HT1080 (cell line): ENCODE data around the gene LCNL1. TPM values are rescaled to one million over a fixed set of nuclear protein-coding genes. Genes with fewer than 3 reads are reported as not detected.

Experiments
- DNase-seq: peaks from one replicate; pipeline ENCODE4 v3.0.0-alpha.2; 2015; ENCODE audit warnings: low read depth
- polyA plus RNA-seq, 2 experiments: library from polyadenylated mRNA; depleted of rRNA; stranded (reverse); fragments of >200 nt; gene quantifications; 2 replicates each; pipeline ENCODE4 v1.2.3, GENCODE V29; 2015
- total RNA-seq: library from RNA; depleted of rRNA; stranded (reverse); fragments of >200 nt; shearing (Covaris generic); gene quantifications from 2 replicates; pipeline ENCODE4 v1.2.3, GENCODE V29; 2014; rRNA removed

Gene LCNL1
- total RNA-seq: not detected in 2 replicates
- not detected in 2 replicates for polyA plus RNA-seq (2015; cell fraction: cytosol; rRNA removed)
- 0.04 and 0.08 TPM in 2 replicates for polyA plus RNA-seq (2015; cell fraction: nucleus; rRNA removed)

DNA sequence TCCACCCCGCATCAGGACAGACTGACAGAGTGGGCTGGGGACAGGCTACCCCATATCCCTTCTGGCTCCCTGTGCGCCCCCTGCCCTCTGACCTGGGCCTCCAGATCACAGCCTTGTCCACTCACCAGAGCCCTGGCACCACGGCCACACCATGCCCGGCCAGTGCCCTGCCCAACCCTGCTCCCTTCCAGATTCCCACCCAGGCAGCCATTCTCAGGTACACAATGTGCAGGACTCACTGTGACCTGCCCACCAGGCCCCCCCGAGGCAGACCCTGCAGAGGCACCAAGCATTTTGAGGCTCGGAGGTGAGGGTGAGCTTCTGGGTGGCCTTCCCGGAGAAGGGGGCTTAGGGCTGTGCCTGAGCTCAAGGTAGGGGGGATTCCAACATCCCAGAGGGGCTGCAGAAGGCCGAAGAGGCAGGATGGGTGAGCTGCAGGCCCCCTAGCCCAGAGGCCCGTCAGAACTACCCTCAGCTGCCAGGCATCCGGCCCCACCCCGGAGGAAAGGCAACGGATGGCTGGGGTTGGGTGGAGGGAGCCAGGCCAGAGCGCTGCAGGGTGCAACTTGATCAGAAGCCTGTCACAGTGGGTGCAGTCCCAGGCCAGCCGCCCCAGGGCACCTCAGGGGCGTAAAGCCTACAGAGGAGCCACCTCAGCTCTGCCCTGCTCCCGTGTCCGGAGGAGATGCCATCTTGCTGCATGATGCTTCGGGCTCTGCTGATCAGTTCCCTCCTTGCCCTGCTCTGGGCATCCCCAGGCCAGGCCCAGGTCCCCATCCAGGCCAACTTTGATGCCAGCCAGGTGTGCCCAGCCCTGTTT lies at the start of gene LCNL1:
Gene LCNL1 (plus strand): TSS at position 762 of the 820 bp plus-strand sequence. CDS start 594 bp downstream, outside the sequence.
- DNase-seq: no peak

DNA sequence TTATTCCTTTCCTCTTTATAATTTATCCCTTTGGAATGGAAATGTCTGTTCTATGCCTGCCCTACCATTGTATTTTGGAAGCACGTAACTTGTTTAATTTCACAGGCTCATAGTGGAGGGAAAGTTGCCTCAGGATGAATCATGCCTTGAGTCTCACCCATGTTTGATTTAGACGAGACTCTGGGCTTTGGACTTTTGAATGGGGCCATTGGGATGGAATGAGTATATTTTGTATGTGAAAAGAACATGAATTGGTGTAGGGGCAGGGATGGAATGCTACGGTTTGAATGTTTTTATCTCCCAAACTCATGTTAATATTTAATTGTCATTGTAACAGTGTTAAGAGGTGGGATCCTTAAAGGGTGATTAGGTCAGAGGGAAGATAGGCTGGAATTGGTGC lies 48.5 kb upstream of the LCNL1 start:
- DNase-seq: no peak

DNA sequence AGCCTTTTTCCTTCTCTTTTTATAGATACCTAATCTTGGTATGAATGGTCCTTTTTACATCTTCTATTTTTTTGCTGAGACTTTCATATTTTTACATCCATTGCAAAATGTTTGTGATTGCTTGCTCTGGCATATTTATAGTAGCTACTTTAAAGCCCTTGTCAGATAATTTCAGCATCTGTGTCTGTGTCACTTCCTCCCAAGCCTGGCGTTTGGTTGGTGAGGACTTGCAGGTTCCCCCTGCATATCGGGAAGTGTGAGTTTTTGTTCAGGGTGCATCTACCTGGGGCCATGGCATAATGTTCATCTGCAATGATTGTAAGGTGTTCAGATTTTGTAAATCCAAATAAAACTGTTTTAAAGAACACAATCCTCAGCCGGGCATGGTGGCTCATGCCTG lies 47.1 kb upstream of the LCNL1 start:
- no peak for DNase-seq

DNA sequence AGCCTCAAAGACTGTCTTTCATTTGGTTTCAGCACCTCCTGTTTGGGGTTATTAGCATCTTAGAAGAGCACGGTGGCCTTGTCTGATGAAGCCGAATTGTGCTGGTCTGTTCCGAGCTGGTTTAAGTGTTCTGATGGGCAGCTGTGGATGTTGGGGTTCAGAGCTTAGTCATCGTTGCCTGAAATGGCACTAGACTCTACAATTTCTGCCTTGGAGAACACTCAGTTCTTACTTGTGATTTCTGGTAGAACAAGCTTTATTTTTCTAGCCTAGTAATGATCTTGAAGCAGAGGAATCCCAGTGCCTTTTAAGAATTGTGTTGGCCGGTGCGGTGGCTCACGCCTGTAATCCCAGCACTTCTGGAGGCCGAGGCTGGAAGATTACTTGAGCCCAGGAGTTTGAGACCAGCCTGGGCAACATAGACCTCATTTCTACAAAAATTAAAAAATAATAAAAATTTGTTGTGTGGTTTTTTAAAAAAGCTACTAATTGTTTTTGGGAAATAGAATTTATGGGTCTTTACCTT lies 46.1 kb upstream of the LCNL1 start:
- DNase-seq: no peak

DNA sequence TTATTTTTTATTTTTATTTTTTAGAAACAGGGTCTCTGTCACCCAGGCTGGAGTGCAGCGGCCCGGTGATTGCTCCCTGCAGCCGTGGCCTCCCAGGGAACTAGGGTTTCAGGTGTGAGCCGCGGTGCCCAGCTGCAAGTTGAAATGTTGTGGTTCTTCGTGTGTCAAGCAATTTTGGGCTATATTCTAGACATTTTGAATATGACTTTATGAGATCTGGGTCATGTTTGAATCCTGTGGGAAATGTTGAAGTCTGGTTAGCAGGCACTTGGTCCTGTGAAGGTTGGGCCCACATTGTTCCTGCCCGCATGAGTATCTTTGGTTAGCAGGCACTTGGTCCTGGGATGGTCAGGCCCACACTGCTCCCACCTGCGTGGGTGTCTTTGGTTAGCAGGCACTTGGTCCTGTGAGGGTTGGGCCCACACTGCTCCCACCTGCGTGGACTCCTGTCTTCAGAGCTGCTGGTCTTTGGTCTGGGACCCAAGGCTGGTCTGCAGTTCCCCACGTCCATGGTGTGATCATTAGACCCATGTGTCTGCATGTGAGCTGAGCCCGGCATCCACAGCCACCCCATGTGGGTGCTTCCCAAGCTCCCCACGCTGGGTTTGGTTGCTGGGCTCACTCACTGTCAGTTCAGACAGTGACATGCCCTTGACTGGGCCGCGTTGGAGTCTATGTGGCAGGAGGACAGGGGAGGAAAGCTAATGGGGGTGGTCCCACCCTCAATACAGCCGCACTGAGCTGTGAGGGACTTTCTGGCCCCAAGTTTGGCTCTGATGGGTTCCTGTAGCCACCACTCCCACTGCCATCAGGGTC lies 45.4 kb upstream of the LCNL1 start:
- no peak for DNase-seq

DNA sequence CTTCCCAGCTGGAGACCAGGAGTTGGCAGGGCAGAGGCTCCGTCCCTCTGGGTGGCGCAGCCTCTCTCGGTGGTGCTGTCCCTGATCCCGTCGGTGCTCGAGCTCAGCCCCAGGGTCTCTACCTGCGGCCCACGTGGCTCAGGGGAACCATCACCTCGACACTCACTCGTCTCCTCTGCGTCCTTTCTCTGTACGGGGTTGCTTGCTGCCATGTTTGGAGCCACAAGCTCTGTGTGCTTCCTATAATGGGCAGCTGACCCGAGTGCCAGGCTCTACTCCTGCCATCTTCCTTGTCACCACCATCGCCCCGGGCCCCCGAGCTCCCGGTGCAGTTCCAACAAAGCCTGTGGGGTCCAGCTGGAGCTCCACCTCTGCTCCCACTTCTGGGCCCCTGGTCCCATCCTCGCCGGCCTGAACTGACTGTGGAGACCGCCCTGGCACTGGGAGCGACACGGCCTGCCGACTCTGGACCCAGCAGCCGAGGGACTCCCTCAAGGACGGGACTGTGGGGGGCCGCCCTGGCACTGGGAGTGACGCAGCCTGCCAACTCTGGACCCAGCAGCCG lies 43.3 kb upstream of the LCNL1 start:
- DNase-seq: no peak

DNA sequence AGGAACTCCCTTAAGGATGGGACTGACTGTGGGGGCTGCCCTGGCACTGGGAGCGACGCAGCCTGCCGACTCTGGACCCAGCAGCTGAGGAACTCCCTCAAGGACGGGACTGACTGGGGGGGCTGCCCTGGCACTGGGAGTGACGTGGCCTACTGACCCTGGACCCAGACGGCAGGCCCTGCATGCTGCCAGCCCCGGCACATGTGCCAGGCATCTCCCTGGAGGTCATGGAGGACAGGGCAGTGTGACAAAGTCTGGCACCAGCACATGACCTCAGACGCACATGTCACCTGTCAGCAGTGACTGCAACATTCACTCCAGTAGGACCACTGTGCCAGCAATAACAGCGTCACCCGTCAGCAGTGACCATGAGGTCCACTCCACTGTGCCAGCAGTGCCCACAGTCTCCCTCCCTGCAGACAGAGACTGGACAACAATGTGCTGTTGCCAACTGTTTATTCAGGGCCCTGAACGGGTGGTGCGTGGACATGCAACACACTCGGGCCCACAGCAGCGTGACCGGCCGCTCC lies 42.7 kb upstream of the LCNL1 start:
- DNase-seq: no peak

DNA sequence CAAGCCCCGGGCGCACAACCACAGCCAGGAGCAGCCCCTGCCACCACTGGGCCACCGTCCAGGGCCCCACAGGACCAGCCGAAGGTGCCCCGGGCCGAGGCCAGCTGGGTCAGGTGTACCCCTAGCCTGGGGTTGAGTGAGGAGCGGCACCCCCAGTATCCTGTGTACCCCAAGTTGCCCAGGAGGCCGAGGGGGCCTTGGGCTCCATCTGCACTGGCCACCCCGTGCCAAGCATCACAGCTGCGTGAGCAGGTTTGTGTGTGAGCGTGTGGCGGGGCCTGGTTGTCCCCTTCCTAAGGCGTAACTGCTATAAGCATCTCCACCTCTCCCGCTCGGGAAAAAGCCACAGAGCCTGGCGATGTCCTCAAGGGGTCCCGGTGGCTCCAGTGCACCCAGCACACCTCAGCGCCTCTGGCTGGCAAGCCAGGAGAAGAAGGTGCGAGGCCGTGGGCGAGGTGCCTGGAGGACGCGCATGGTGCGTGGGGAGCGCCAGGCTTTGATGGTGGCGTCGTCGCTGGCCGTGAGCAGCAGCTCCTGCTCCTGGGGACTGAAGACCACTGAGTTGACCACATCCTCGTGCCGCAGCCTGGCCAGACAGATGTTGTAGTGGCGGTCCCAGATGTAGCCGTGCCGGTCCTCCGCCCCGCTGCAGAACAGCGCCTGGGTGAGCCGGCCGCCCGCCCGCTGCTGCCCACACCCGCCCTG lies 42.1 kb upstream of the LCNL1 start:
- no peak for DNase-seq

DNA sequence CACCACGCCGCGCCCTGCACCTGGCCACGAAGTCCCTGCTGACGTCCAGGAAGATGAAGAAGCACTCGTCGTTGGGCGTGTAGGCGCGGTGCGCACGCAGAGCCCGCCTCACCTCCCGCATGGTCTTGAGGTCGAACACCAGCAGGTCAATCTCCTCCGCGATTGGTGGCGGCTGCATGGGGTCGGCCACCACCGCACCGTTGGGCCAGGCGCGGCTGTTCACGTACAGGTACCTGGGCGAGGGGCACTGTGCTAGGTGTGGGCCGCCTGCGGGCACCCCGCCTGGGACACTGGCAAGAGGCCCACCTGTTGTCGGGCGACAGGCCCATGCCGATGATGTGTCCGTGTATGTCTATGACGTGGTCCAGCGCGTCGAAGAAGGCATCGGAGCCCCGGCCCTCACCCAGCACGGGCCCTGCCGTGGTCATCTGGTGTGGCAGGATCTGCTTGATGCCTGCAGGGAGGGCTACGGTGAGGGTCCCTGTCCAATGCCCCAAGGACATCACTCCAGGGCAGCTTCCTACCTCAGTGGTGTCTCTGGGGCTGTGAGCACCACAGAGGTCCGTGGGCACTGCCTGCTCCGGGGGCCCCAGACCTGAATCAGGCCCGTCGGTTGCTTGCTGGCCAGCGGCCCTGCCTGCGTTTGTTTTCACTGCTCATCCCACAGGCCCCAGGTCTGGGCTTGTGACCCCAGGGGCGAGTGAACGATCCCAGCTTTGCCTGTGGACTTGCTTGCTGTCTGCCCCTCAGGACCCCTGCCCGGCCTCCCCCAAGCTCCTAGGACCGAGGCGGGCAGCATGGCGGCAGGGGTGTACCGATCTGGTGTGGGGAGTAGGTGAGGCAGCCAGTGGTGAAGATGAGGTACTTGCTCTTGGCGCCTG lies 41.3 kb upstream of the LCNL1 start:
- no peak for DNase-seq

DNA sequence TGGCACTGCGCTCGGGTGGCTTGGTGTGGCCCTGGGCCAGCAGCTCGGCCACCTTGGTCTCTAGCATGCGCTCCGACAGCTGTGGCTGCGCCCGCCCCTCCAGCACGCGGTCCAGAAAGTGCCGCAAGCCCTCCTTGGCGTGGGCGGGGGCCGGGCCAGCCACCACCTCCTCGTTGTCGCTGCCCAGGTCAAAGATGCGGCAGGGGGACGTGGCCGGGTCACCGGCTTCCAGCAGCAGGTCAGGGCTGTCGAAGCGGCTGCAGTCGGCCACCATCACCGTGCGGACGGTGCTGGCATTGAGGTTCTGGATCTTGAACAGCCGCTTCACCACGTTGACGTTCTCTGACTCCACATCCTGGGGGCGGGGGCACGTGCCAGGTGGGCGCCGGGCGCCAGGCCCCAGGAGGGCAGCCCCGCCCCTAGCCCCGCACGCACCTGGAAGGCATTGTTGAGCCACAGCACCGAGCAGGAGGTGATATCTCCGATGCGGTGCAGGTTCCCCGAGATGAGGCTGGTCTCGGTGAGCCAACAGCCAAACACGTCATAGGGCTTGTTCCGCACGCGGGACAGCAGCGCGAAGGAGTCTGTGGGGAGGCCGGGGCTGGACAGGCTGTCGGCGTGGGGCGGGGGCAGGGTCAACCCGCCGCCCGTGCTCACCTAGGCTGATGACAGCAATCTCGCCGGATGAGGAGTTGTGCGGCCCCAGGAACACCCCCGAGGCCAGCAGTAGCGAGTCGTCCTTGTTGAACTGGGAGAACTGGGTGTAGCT lies 40.5 kb upstream of the LCNL1 start:
- DNase-seq: no peak

DNA sequence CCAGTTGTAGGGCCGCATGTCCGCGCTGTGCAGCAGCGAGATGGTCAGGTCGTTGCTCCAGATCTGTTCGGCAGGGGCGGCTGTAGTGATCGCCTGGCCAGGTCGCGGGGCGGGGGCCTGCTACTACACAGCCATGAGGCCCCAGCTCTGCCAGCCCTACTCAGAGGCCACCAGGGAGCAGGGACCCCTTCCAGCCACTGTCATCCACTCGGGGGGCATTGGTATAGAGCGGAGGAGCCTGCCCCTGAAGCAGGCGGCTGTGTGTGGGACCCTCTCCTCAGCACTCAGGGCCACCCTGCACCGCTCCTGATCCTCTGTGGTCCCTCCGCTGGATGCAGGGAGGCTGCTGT lies 39.9 kb upstream of the LCNL1 start:
- DNase-seq: no peak

DNA sequence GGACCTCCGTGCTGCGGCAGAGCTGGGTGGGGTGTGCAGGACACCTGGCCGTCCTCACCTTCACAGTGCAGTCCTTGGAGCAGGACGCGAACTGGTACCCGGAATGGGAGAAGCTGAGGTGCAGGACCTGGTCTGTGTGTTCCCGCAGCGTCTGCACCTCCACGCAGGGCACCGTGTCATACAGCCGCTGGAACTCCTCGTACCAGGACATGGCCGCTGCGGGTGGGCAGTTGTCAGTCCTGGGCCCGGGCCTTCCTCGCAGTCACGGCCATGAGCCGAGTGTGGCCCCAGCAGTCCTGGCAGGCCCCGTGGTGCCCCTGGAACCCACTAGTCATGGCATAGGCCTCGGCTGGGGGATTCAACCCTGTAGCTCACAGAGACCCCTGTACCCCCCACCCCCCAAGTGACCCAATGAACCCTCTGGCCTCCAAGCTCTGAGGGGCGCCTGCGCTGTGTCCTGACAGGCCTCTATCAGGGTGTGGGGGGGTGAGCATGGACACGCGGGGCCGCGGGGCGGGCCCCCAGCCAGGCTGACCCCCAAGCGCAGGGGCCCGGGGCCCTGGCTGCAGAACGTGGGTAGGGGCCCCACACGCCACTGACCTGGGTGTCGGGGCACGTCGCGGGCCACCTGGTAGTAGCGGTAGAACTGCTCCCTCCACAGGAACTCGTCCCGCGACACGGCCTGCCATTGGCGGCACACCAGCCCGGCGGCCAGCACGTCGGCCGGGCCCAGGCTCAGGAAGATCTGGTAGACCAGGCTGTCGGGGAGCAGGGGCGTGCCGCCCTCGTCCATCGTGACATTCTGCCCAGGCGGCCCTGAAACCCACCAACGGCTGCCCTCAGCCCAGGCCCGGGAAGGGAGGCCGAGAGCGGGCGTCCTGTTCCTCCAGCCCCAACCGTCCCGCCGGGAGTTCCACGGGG lies 39.2 kb upstream of the LCNL1 start:
- DNase-seq: no peak

DNA sequence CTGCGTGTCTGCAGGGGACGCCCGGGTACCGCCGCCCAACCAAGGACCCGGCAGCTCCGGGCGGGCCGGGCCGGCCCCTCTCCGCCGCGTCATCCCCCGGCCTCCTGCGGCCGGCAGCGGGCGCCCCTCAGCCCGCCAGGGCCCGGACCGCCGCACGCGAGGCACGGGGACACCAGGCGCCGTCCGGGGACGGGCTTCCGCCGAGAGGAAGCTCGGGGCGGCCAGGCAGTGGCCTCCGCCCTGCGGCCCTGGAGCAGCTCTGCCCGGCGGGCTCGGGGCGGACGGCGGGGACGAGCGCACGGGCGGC lies 38.6 kb upstream of the LCNL1 start:
- peak; percentile 32 for DNase-seq

DNA sequence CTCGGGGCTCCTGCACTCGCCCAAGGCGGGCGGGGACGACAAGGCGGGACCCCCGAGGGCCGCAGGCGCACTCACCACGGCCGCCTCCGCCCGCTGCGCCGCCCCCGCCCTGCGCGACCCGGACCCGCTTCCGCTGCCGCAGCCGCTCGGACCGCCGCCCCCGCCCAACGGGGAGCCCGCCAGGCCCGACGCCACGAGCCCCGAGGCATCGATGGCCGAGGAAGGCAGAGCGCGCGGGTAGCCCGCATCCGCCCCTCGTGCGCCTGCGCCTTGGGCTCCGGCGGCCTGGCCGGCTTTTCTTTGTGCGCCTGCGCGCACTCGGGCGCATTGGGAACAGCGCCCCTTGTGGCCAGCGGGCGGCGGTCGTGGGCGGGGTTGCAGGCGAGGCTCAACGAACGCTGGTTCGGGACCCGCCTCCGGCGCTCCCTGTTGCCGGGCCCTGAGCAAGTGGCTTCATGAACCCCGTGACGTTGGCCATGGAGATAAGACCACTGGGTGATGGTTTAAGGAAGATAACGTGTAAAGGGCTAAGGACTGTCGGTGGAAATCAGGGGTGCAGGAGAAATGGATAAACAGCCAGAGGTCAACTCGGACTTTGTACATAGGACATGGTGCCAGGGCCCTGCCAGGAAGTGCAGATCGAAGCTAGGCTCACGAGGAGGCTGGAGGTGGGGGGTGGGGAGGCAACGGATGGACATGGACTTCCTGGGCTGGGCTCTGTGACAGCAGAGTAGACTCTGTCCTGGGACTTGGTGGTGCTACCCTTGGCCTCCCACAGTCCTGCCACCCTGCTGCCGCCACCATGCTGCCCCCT lies 38.1 kb upstream of the LCNL1 start, which contains the start of the genes C8G and FBXW5:
Gene C8G (plus strand): TSS at position 725 of the 814 bp plus-strand sequence. CDS start 78 bp downstream, at position 803.
Gene FBXW5 (minus strand): TSS at position 220 of the 814 bp plus-strand sequence. CDS start 655 bp downstream, outside the sequence.
- DNase-seq: peak; percentile 84

DNA sequence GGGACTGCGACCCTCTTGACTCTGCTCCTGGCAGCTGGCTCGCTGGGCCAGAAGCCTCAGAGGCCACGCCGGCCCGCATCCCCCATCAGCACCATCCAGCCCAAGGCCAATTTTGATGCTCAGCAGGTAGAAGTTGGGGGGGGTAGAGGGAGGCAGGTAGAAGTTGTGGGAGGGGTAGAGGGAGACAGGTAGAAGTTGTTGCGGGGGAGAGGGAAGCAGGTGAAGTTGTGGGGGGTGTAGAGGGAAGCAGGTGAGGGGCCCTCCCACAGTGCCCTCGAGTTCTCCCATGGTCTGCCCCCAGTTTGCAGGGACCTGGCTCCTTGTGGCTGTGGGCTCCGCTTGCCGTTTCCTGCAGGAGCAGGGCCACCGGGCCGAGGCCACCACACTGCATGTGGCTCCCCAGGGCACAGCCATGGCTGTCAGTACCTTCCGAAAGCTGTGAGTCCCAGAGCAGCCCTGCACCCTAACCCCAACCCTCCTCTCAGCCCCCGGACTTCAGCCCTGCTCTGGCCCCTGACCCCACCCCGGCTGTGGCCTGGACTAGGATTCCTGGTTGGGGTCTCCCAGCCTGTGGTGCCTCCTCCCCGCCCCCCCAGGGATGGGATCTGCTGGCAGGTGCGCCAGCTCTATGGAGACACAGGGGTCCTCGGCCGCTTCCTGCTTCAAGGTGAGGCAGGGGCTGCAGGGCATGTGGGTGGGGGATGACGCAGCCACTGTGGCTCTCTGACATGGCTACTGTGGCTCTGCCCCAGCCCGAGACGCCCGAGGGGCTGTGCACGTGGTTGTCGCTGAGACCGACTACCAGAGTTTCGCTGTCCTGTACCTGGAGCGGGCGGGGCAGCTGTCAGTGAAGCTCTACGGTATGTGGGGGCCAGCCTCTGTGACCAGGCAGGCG lies 37.2 kb upstream of the LCNL1 start:
- DNase-seq: no peak
